Measurements from ENCODE around the gene ZNF536.
"Not testable (repeated sequence)": the region's sequence is repeated elsewhere in the genome, so short reads cannot be mapped to it uniquely, and the experiment has no call there.

The ZNF536 gene

GRCh38 chr19:30486250-30486649 lies 114.1 kb downstream of the ZNF536 start:
- in situ Hi-C loops (cut with HindIII; ENCODE audit: low pct_ligation_motif_present, low pct_unique_long_range_greater_than_20kb, low sequenced_read_pairs); DNase-seq: not testable (repeated sequence)

- DNase-seq = no peak
- in situ Hi-C loops (cut with HindIII; ENCODE audit: low pct_ligation_motif_present, low pct_unique_long_range_greater_than_20kb, low sequenced_read_pairs) = no loop called here
Observed at GRCh38 chr19:30487178-30487577, 115.0 kb downstream of the ZNF536 start.

- in situ Hi-C loops (cut with HindIII; ENCODE audit: low pct_ligation_motif_present, low pct_unique_long_range_greater_than_20kb, low sequenced_read_pairs) = no loop called here
- DNase-seq = no peak
Observed at GRCh38 chr19:30488191-30488590, 116.0 kb downstream of the ZNF536 start.

- in situ Hi-C loops (cut with HindIII; ENCODE audit: low pct_ligation_motif_present, low pct_unique_long_range_greater_than_20kb, low sequenced_read_pairs) = no loop called here
- DNase-seq = no peak
Observed at GRCh38 chr19:30490760-30491159, 118.6 kb downstream of the ZNF536 start.

- in situ Hi-C loops (cut with HindIII; ENCODE audit: low pct_ligation_motif_present, low pct_unique_long_range_greater_than_20kb, low sequenced_read_pairs) = no loop called here
- no peak for DNase-seq
Observed at GRCh38 chr19:30492586-30493270, 120.5 kb downstream of the ZNF536 start.

- in situ Hi-C loops (cut with HindIII; ENCODE audit: low pct_ligation_motif_present, low pct_unique_long_range_greater_than_20kb, low sequenced_read_pairs) = no loop called here
- no peak for DNase-seq
Observed at GRCh38 chr19:30497034-30497433, 124.8 kb downstream of the ZNF536 start.

- DNase-seq; in situ Hi-C loops (cut with HindIII; ENCODE audit: low pct_ligation_motif_present, low pct_unique_long_range_greater_than_20kb, low sequenced_read_pairs): not testable (repeated sequence)
Observed at GRCh38 chr19:30498085-30498484, 125.9 kb downstream of the ZNF536 start.

- in situ Hi-C loops (cut with HindIII; ENCODE audit: low pct_ligation_motif_present, low pct_unique_long_range_greater_than_20kb, low sequenced_read_pairs) = no loop called here
- DNase-seq = no peak
Observed at GRCh38 chr19:30498707-30499106, 126.5 kb downstream of the ZNF536 start.

GRCh38 chr19:30504272-30504671 lies 132.1 kb downstream of the ZNF536 start:
- in situ Hi-C loops (cut with HindIII; ENCODE audit: low pct_ligation_motif_present, low pct_unique_long_range_greater_than_20kb, low sequenced_read_pairs) = no loop called here

GRCh38 chr19:30512176-30513081 lies 140.2 kb downstream of the ZNF536 start:
- DNase-seq = no peak

More at GRCh38 chr19:30504272-30504671, 132.1 kb downstream of the ZNF536 start:
- no peak for DNase-seq

GRCh38 chr19:30513082-30513411 lies 140.9 kb downstream of the ZNF536 start:
- no peak for DNase-seq
- in situ Hi-C loops (cut with HindIII; ENCODE audit: low pct_ligation_motif_present, low pct_unique_long_range_greater_than_20kb, low sequenced_read_pairs) = no loop called here

More at GRCh38 chr19:30512176-30513081, 140.2 kb downstream of the ZNF536 start:
- in situ Hi-C loops (cut with HindIII; ENCODE audit: low pct_ligation_motif_present, low pct_unique_long_range_greater_than_20kb, low sequenced_read_pairs) = no loop called here

GRCh38 chr19:30516111-30516510 lies 143.9 kb downstream of the ZNF536 start:
- in situ Hi-C loops (cut with HindIII; ENCODE audit: low pct_ligation_motif_present, low pct_unique_long_range_greater_than_20kb, low sequenced_read_pairs) = no loop called here

GRCh38 chr19:30516531-30516930 lies 144.3 kb downstream of the ZNF536 start:
- in situ Hi-C loops (cut with HindIII; ENCODE audit: low pct_ligation_motif_present, low pct_unique_long_range_greater_than_20kb, low sequenced_read_pairs) = no loop called here
- DNase-seq = no peak

More at GRCh38 chr19:30516111-30516510, 143.9 kb downstream of the ZNF536 start:
- DNase-seq = no peak

- in situ Hi-C loops (cut with HindIII; ENCODE audit: low pct_ligation_motif_present, low pct_unique_long_range_greater_than_20kb, low sequenced_read_pairs) = no loop called here
- DNase-seq = no peak
Observed at GRCh38 chr19:30518965-30519606, 146.9 kb downstream of the ZNF536 start.

- DNase-seq = no peak
- in situ Hi-C loops (cut with HindIII; ENCODE audit: low pct_ligation_motif_present, low pct_unique_long_range_greater_than_20kb, low sequenced_read_pairs) = no loop called here
Observed at GRCh38 chr19:30519607-30520205, 147.5 kb downstream of the ZNF536 start.

- in situ Hi-C loops (cut with HindIII; ENCODE audit: low pct_ligation_motif_present, low pct_unique_long_range_greater_than_20kb, low sequenced_read_pairs) = no loop called here
- no peak for DNase-seq
Observed at GRCh38 chr19:30520735-30521479, 148.7 kb downstream of the ZNF536 start.

- in situ Hi-C loops (cut with HindIII; ENCODE audit: low pct_ligation_motif_present, low pct_unique_long_range_greater_than_20kb, low sequenced_read_pairs) = no loop called here
- DNase-seq = no peak
Observed at GRCh38 chr19:30521937-30522336, 149.8 kb downstream of the ZNF536 start.

- in situ Hi-C loops (cut with HindIII; ENCODE audit: low pct_ligation_motif_present, low pct_unique_long_range_greater_than_20kb, low sequenced_read_pairs) = no loop called here
- no peak for DNase-seq
Observed at GRCh38 chr19:30522341-30522740, 150.2 kb downstream of the ZNF536 start.
